T-helper 1 cell treated with Interleukin-12 subunit alpha and Interleukin-12 subunit beta and Interleukin-4 antibody, amounts not matched to agents 30 ng/mL and 1 ng/mL, for 36 hours (primary cell): ENCODE data around the gene APOBEC3G. TPM values are rescaled to one million over a fixed set of nuclear protein-coding genes. Genes with fewer than 3 reads are reported as not detected.

Source experiments
- intact Hi-C: fragments of 100-400 bp; cut with micrococcal nuclease; formaldehyde crosslinking; loops from one replicate; pipeline ENCODE4 v1.15.1; 2024
- total RNA-seq: library from RNA; stranded (reverse); gene quantifications from 2 replicates; pipeline ENCODE4 v1.2.3, GENCODE V29; 2022

APOBEC3G gene
- total RNA-seq, 1 donor from 2014 or later = 112 TPM

DNA sequence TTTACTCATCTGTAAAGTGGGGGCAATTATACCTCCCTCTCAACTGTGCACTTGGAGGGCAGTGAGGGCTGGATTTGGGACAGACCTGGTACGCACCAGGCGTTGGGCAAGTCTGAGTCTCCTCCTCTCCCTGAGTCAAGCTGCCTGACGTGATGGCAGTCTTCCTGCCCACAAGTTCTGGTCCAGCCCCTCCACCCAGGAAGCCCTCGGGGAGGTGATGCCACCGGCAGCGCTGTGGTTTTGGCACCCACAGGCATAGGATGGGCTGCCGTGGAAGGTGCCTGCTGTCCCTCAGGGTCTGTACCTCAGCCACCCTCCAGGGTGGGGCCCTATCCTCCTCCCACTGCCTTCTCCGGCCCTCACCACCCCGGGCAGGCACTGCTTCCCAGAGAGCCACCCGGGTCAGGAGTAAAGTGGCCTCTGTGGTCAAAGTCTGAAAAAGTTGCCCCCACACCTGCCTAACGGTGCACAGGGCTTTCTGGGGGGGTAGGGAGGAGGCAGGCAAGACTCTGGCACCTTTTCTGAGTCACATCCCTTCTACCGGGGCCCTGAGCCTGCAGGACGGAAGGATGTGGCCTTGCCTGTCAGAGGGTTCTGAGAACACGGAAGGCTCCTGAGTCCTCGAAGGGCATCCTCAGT lies 13.5 kb downstream of the APOBEC3G start:
- intact Hi-C loops = loop anchor here (1.0 to 10.0 kb wide), 10 partner anchors 9 to 814 kb away; partner anchors contain the start of genes APOBEC3C, APOBEC3F, APOBEC3G and CBX6

DNA sequence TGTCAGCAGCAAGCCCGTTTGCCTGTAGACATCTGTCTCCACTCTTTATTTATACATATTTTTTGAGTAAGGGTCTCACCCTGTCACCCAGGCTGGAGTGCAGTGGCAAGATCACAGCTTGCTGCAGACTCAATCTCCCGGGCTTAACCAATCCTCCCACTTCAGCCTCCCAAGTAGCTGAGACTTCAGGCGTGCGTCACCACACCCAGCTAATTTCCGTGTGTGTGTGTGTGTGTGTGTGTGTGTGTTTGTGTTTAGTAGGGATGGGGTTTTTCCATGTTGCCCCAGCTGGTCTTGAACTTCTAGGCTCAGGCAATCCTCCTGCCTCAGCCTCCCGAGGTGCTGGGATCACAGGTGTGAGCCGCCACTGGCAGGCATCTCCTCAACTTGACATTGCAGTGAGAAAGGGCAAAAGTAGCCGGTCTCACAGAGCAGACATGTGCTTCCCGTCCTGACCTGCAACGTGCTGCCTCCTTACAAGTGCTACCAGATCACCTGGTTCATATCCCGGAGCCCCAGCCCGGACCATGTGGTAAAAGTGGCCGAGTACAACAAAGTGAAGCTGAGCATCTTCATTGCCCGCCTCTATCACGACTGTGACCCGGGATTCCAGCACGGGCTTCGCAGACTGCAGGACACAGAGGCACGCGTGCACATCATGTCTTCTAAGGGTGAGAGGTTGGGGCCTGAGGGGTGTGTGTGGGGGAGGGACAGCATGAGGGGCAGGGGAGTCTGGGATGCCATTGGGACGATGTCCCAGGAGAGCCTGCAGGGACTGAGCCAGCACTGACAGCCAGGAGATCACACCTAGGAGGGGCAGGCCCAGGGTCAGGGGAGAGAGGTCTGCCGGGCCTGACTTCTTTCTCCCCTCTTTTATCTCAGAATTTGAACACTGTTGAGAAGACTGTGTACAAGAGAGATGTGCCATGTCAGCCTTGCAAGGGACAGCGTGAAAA lies 14.3 kb downstream of the APOBEC3G start:
- intact Hi-C loops = loop anchor here (1.0 to 10.0 kb wide), 8 partner anchors 8 to 813 kb away; partner anchors contain the start of genes APOBEC3C, APOBEC3F, CBX6 and CBX7

GRCh38 chr22:39092111-39092862 lies 15.2 kb downstream of the APOBEC3G start:
- intact Hi-C loops = loop anchor here (5.0 to 10.0 kb wide), 4 partner anchors 50 to 813 kb away; partner anchors contain the start of genes APOBEC3F, CBX6, GRAP2 and RPL3

- intact Hi-C loops = loop anchor here (5.0 to 10.0 kb wide), 4 partner anchors 53 to 810 kb away; partner anchors contain the start of genes APOBEC3F, CBX6, GRAP2 and RPL3
Measured at GRCh38 chr22:39094717-39095389, 17.8 kb downstream of the APOBEC3G start.

- intact Hi-C loops = loop anchor here (10.0 kb wide), 1 partner anchor 809 kb away; the partner anchor contains the start of gene GRAP2
Measured at GRCh38 chr22:39095971-39096370, 18.9 kb downstream of the APOBEC3G start.

GRCh38 chr22:39097098-39098020 lies 20.3 kb downstream of the APOBEC3G start, which contains the start of gene APOBEC3H:
Gene APOBEC3H, plus strand, starts transcription at chr22:39097244. Its CDS starts 3,035 bp downstream, at chr22:39100279.
- intact Hi-C loops = loop anchor here (2.0 to 10.0 kb wide), 3 partner anchors 19 to 807 kb away; partner anchors contain the start of genes APOBEC3G and GRAP2

- intact Hi-C loops = loop anchor here (2.0 to 10.0 kb wide), 3 partner anchors 19 to 807 kb away; partner anchors contain the start of genes APOBEC3G and GRAP2
Measured at GRCh38 chr22:39098026-39098425, 21.0 kb downstream of the APOBEC3G start.

- intact Hi-C loops = loop anchor here (2.0 to 10.0 kb wide), 3 partner anchors 18 to 806 kb away; partner anchors contain the start of genes APOBEC3G and GRAP2
Measured at GRCh38 chr22:39098576-39098975, 21.5 kb downstream of the APOBEC3G start.

- intact Hi-C loops = no loop called here
Measured at GRCh38 chr22:39101226-39101625, 24.2 kb downstream of the APOBEC3G start.

DNA sequence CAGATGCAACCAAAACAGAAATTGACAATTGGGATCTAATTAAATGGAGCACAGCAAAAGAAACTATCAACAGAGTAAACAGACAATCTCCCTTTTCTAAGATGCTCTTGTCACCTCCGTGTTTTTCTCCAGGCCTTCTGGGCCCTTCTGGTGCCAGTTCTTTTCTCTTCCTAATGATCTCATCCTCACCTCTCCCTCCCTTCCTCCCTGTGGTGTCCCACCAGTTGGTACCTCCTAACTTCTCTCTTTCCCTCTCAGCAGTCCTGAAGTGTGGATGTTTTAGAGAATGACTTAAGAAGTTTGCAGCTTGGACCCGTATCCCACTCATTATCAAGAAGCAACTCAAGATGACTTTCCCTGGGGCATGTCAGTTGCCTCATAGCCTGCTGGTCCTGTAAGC lies 26.4 kb downstream of the APOBEC3G start:
- intact Hi-C loops = no loop called here

GRCh38 chr22:39106326-39106725 lies 29.3 kb downstream of the APOBEC3G start:
- intact Hi-C loops = no loop called here

- intact Hi-C loops = no loop called here
Measured at GRCh38 chr22:39108487-39108886, 31.4 kb downstream of the APOBEC3G start.

GRCh38 chr22:39109361-39109760 lies 32.3 kb downstream of the APOBEC3G start:
- intact Hi-C loops = no loop called here

- intact Hi-C loops = no loop called here
Measured at GRCh38 chr22:39110631-39111561, 33.8 kb downstream of the APOBEC3G start.

DNA sequence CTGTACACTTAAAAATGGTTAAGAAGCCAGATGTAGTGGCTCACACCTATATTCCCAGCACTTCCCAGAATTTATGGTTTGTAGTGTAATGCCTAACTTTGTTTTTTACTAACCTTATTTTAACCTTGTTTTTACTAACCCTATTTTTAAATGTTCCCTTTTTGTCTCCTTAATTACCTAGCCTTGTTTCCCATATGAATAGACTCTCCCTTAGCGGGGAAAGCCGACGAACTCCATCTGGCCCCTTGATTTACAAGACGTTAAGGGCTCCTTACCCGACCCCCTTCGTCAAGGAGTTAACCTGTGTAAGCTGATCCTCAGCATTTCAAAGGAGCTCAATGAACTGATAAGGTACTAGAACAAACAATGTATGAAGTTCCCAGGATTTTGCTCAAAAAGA lies 37.0 kb downstream of the APOBEC3G start:
- intact Hi-C loops = no loop called here

DNA sequence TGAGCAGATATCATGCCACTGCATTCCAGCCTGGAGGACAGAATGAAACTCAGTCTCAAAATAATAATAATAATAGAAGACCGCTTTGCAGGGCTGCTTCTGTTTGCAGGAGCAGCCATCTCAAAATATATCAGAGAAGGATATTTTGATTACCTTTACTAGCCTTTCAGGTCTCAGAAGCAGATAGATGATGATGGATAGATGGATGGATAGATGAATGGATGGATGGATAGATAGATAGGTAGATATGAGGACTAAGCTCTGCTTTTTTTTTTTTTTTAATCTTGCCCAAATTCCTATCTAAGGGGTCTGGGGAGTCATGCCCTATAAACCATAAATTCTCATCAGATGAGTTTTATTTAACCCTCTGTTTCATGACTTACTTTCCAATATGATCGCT lies 38.5 kb downstream of the APOBEC3G start:
- intact Hi-C loops = no loop called here

DNA sequence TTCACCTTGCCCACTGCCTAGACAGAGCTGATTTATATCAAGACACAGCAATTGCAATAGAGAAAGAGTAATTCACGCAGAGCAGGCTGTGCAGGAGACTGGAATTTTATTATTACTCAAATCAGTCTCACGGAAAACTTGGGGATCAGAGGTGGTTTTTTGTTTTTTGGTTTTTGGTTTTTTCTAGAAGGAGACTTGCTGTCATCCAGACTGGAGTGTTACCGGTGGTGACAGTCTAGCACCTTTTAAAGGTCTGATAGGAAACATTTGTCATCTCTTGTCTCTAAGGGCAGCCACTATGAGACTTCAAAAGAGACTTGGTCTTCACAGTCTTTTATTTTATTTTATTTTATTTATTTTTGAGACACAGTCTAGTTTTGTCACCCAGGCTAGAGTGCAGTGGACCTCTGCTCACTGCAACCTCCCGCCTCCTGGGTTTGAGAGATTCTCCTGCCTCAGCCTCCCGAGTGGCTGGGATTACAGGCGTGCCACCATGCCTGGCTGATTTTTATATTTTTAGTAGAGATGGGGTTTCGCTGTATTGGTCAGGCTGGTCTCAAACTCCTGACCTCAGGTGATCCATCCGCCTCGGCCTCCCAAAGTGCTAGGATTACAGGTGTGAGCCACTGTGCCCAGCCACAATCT lies 39.0 kb downstream of the APOBEC3G start:
- intact Hi-C loops = loop anchor here (2.0 kb wide), 1 partner anchor 17 kb away; no protein-coding TSS in a partner anchor
